Prostate gland (tissue), 2 donors: Measurements from ENCODE around the gene KPTN. TPM values are rescaled to one million over a fixed set of nuclear protein-coding genes. Genes with fewer than 3 reads are reported as not detected.

Source experiments
- DNase-seq: peaks from one replicate; pipeline ENCODE4 v3.0.0-alpha.2; 2019; ENCODE audit warnings: low spot score
- H3K27ac ChIP-seq, 2 donors: fragments of 200-600 bp; sonication (generic); 2 replicates each; pipeline ENCODE4 v1.5.1; 2017 to 2019
- H3K27me3 ChIP-seq: fragments of 200-600 bp; sonication (generic); replicated peaks from 2 replicates; pipeline ENCODE4 v1.5.1; 2019; ENCODE audit not compliant: insufficient read depth
- H3K36me3 ChIP-seq, 2 donors: fragments of 200-600 bp; sonication (generic); 1 replicate in 1 of 2; 2 replicates in 1 of 2; pipeline versions ENCODE4 v1.5.1 to v1.8.1; 2017 to 2019
- H3K4me1 ChIP-seq: fragments of 200-600 bp; sonication (generic); replicated peaks from 2 replicates; pipeline ENCODE4 v1.5.1; 2019
- H3K4me3 ChIP-seq, 2 donors: fragments of 200-600 bp; sonication (generic); 2 replicates each; pipeline ENCODE4 v1.5.1; 2017 to 2019
- H3K9me3 ChIP-seq: fragments of 200-600 bp; sonication (generic); 2 replicates; pipeline ENCODE4 v1.5.1; 2017
- CTCF ChIP-seq, 4 experiments: fragments of 200-600 bp in 2 of 4; fragments of 450-650 bp in 2 of 4; sonication (generic) in 2 of 4; IDR thresholded peaks; 1 replicate in 3 of 4; 2 replicates in 1 of 4; pipeline ENCODE4 v1.5.1; 2016 to 2019; ENCODE audit warnings: antibody characterized with exemption in 4 of 4, mild to moderate bottlenecking in 2 of 4, moderate library complexity in 2 of 4
- POLR2A ChIP-seq: fragments of 450-650 bp; IDR thresholded peaks from one replicate; pipeline ENCODE4 v1.6.1; 2016; ENCODE audit warnings: antibody characterized with exemption, mild to moderate bottlenecking
- POLR2AphosphoS5 ChIP-seq: sonication (generic); formaldehyde crosslinking; IDR thresholded peaks from one replicate; pipeline ENCODE4 v1.6.1; 2017; ENCODE audit warnings: antibody characterized with exemption
- WGBS: methylation state at CpG from one replicate; pipeline ENCODE4 v1.1.5; 2018; 5-methylcytosine and 5-hydroxymethylcytosine counted together
- intact Hi-C: fragments of 100-400 bp; cut with DNase I; formaldehyde crosslinking; loops from one replicate; pipeline ENCODE4 v1.14.2; 2022
- total RNA-seq, 2 donors: library from RNA; depleted of rRNA; stranded (reverse); fragments of >200 nt; gene quantifications; one replicate each; pipeline ENCODE4 v1.1.0, GENCODE V29; 2016

Gene KPTN
- total RNA-seq, 2 donors from 2014 or later = 8.8 to 9.0 TPM

GRCh38 chr19:47499371-47499770, 15.4 kb upstream of the KPTN start:
- no peaks in the 10 kb centered on the region for H3K9me3 ChIP-seq
- no peak for TF ChIP-seq CTCF (IDR thresholded peaks at IDR 0.05)
- H3K27me3 ChIP-seq = no peaks in the 10 kb centered on the region
- H3K36me3 ChIP-seq = peaks cover 6 to 10% of the 10 kb centered on the region in 2 donors
- H3K27ac ChIP-seq = peak overlapping the region in 1 of 2 donors; percentile 76
- 88% methylated on average over 7 of the region's 7 CpGs for WGBS
- DNase-seq = no peak
- intact Hi-C loops = no loop called here
- peaks cover 5% of the 10 kb centered on the region for H3K4me1 ChIP-seq
- no peak overlapping the region for H3K4me3 ChIP-seq

- intact Hi-C loops = no loop called here
- Histone ChIP-seq H3K36me3 (peaks cover under 1 to 10% of the 10 kb centered on the region in 2 donors), H3K4me3 (no peak overlapping the region), H3K27ac (peak overlapping the region in 1 of 2 donors; percentile 76), H3K9me3 (no peaks in the 10 kb centered on the region), H3K27me3 (no peaks in the 10 kb centered on the region), H3K4me1 (peaks cover 5% of the 10 kb centered on the region)
- 87% methylated on average over 5 of the region's 5 CpGs for WGBS
- no peak for DNase-seq
- TF ChIP-seq POLR2A = no peak
- TF ChIP-seq CTCF (IDR thresholded peaks at IDR 0.05) = no peak
- TF ChIP-seq POLR2AphosphoS5 = no peak
Measured at GRCh38 chr19:47498561-47498960, 14.5 kb upstream of the KPTN start.

GRCh38 chr19:47497821-47498520, 14.0 kb upstream of the KPTN start:
- Histone ChIP-seq H3K36me3 (peaks cover 4 to 7% of the 10 kb centered on the region in 2 donors), H3K27ac (peak overlapping the region; percentile 17 to 76), H3K4me3 (no peak overlapping the region), H3K9me3 (no peaks in the 10 kb centered on the region), H3K27me3 (no peaks in the 10 kb centered on the region), H3K4me1 (peaks cover 5% of the 10 kb centered on the region)
- no peak for DNase-seq
- WGBS = 77% methylated on average over 14 of the region's 14 CpGs
- intact Hi-C loops = no loop called here
- TF ChIP-seq POLR2AphosphoS5 = no peak
- TF ChIP-seq POLR2A = no peak
- no peak for TF ChIP-seq CTCF (IDR thresholded peaks at IDR 0.05)

- Histone ChIP-seq H3K36me3 (peaks cover 2 to 11% of the 10 kb centered on the region in 2 donors), H3K4me3 (no peak overlapping the region), H3K4me1 (peaks cover 5% of the 10 kb centered on the region), H3K27me3 (no peaks in the 10 kb centered on the region), H3K9me3 (no peaks in the 10 kb centered on the region), H3K27ac (peak overlapping the region; percentile 17 to 76)
- peak; percentile 58 for DNase-seq
- TF ChIP-seq CTCF (IDR thresholded peaks at IDR 0.05) (no peak), POLR2AphosphoS5 (peak; percentile 26)
- intact Hi-C loops = no loop called here
- WGBS = 71% methylated on average over 23 of the region's 23 CpGs
Measured at GRCh38 chr19:47497050-47497766, 13.2 kb upstream of the KPTN start.
